Hindlimb muscle (tissue), 1 donor: ENCODE data around the gene LRRC51. TPM values are rescaled to one million over a fixed set of nuclear protein-coding genes. Genes with fewer than 3 reads are reported as not detected.

ENCODE experiments used
- DNase-seq: peaks from one replicate; pipeline ENCODE4 v3.0.0-alpha.2; 2013
- polyA plus RNA-seq: library from polyadenylated mRNA; unstranded; fragments of 120-200 nt; gene quantifications from one replicate; pipeline ENCODE4 v1.2.1, GENCODE V29; 2013; ENCODE audit not compliant: insufficient read length

Gene LRRC51
- polyA plus RNA-seq, 1 donor: 8.8 TPM

DNA sequence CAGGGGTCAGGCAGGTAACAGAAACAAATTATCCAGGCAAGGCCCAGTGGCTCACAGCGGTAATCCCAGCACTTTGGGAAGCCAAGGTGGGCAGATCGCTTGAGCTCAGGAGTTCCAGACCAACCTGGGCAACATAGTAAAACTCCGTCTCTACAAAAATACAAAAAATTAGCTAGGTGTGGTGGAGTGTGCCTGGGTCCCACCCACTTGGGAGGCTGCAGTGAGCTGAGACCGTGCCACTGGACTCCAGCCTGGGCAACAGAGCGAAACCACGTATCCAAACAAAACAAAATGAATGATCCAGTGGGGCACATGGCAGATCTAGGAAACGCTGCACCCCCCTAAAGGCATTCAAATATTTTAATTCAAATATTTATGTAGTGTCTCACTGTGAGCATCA, 10.2 kb upstream of the LRRC51 start:
- no peak for DNase-seq

- DNase-seq: no peak
Observed at GRCh38 chr11:72072348-72072747, 8.3 kb upstream of the LRRC51 start.

DNA sequence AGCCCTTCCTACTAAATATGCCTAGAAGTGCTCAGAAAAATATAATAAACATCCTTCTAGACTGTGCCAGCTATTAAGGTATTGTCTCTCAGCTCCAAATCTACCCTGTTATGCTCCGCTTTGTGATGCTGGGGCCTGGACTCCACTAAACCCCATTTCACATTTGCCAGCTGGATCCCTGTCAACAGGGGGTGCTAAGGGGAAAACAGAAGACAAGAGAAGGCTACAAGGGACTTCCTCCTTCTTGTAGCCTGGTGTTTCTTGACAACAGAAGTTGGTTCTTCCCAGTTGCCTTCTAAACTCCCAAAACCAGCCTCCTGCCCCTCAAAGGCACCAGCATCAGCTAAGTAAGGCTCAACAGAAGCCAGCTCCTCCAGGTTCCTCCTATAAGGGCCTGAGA, 5.5 kb upstream of the LRRC51 start:
- no peak for DNase-seq

DNA sequence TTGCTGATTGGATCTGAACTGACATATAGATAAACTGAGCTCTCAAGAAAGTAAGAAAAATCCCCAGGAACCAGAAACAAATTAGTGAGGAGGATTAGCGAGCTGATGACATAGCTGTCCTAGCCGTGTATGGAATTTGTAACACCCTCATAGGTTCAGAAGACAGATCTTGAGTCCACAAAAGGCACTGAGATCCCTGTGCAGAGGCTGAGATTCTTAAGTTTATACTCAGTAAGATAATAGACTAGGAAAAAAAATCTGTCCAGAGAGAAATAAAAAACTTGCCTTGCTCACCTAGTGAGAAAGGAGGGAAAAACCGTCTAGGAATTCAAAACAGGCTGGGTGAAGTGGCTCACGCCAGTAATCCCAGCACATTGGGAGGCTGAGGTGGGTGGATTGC, 4.9 kb upstream of the LRRC51 start:
- DNase-seq: no peak

- no peak for DNase-seq
Observed at GRCh38 chr11:72078477-72078876, 2.2 kb upstream of the LRRC51 start.

DNA sequence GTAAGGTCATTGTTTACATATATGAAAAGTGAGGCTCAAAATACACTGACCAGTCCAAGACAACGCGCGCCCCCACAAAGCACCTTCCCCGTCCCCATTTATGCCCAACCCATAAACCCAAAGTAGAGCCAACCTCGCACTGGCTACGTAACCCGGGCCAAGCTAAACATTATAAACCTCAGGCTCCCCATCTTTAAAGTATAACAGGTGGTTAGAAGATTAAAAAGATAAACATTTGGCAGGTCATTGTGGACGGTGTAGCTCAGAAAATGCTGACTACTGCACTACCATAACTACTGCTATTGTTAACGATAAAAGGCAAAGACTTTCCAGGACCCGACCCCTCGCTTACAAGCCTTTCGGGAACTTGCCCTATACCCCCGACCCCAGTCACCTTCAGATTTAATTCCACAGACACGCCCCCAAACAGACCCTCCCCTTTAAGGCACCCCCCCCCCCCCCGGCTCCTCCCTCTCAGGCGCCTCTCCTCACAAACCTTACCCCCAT, 778 bp upstream of the LRRC51 start:
- no peak for DNase-seq

- no peak for DNase-seq
Observed at GRCh38 chr11:72081184-72081644, 564 bp downstream of the LRRC51 start.

GRCh38 chr11:72081821-72082453, 1.3 kb downstream of the LRRC51 start:
- DNase-seq: no peak

DNA sequence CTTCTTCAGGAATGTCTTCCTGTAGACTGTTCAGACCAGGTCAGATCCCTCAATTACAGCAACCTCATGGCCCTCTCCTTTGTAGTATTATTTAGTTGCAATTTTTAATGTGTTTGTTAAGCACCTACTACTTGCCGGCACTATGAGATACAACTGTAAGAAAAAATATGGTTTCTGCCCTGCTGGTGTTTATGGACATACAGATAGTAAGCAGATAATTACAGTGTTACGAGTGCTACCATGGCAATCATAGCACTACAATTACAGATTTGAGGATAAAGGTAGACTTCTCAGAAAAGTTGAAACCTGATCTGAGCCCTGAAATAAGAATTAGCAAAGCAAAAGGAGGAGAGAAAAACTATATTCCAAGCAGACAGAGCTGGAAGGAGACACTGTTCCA, 2.8 kb downstream of the LRRC51 start:
- no peak for DNase-seq

GRCh38 chr11:72084076-72084475, 3.4 kb downstream of the LRRC51 start:
- DNase-seq: no peak

DNA sequence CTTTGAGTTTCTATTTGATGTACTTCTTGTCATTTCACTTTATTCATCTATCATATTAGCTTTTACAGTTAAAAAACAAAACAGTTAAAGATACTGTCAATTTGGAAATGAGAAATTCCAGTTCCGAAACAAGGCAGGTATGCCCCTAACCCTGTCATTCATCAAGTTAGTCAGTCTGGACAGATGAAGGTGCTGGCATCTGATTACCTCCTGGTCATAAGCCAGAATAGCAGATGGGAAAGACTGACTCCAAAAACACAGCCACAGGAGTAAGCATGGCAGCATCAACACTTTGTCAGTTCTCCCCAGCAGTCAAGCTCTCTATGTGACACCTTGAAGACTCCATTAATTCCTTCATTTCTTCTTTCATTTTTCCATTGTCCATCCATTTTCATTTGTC, 4.3 kb downstream of the LRRC51 start:
- no peak for DNase-seq

DNA sequence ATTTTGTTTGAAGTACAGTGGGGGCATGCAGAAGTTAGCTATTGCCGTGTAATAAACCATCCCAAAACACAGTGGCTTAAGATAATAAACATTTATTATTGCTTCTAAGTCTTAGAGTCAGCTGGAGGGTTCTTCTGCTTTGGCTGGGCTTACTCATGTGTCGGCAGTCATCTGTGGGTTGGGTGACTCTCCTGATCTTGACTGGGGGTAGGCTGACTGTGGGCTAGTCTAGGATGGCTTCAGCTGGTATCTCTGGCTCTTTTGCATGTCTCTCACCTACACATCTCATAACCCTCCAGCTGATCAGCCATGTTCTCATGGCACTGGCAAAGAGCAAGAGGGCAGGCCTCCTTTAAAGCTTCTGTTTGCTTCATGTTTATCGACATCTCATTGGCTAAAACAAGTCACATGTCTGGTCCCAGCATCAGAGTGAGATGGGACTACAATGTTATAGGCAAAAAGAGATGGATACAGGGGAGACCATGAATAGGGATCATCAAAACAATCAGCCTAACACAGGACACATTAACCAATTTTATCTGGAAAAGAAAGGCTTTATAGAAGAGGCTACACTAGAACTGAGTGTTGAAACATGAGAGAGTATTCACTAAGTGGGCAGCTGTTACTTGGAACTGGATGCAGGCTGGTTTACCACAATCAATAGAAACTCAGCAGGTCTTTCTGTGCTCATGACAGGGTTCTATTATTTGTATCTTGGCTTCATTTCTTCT, 5.1 kb downstream of the LRRC51 start:
- DNase-seq: no peak

- DNase-seq: no peak
Observed at GRCh38 chr11:72088076-72088808, 7.6 kb downstream of the LRRC51 start.

- peak; percentile 70 for DNase-seq
Observed at GRCh38 chr11:72091292-72091691, 10.6 kb downstream of the LRRC51 start.

DNA sequence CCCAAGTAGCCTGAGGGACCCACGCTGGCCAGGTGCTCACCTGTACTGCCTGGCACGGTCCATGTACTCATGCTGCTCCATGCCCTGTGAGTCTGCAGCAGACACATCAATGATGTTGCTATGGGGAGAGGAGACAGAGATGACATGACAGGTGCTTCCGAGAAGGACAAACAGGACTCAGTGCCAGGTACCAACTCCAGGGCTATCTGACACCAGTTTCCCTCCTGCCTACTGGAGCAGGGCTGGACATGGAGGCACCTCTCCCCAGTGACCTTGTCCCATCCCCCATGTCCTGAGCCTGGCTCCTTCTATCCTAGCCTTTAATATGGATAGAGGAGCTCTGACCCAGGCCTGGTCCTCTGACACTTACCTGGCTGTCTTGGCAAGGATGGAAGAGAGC, 18.1 kb downstream of the LRRC51 start:
- DNase-seq: no peak

DNA sequence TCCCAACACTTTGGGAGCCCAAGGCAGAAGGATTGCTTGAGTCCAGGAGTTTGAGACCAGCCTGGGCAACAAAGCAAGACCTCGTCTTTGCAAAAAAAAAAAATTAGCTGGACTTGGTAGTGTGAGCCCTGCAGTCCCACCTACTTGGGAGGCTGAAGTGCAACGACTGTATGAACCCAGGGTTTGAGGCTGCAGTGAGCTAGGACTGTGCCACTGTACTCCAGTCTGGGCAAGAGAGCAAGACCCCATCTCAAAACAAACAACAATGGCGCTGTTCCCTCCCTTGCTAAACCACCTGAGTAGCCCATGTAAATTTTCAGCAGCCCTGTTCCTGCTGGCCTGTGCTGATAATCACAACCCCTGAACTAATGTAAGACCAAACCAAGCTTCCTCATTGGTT, 19.4 kb downstream of the LRRC51 start:
- no peak for DNase-seq

DNA sequence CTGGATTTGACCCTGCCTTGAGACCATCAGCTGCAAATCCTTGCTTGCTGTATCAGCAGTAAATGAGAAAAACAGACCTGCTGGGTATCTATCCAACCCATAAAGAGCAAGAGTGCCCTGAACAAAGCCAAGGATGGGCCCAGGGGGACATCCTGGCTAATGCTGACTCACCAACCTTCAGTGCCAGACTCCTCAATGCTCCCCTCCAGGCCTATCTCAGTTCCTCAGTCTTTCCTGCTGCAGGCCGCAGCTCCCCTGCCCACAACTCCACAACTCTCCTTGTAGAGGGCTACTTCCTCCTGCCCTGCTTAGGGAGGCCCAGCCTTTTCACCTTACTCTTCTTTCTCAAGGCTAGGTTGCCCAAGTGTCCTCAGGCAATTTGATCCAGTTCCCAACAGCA, 19.8 kb downstream of the LRRC51 start:
- DNase-seq: no peak

- DNase-seq: no peak
Observed at GRCh38 chr11:72102162-72102561, 21.5 kb downstream of the LRRC51 start.

DNA sequence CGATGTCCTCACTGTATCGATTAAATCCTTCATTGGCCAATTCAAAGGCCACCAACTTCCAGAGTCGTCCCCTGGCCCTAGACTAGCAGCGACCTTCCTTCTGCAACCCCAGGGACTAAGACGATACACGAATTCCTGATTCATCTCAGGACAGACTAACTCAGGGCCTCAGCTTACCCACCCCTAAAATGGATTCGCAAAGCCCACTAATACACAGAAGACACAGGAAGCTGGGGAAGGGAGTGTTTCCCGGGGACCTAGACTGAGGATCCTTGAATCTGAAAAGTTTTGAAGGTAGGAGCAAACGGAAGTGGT, 21.9 kb downstream of the LRRC51 start:
- DNase-seq: no peak

- peak; percentile 98 for DNase-seq
Observed at GRCh38 chr11:72102946-72103753, 22.5 kb downstream of the LRRC51 start, which contains the start of gene LAMTOR1. Gene LAMTOR1, minus strand, starts transcription at chr11:72103297. Its CDS starts 73 bp downstream, at chr11:72103224.

DNA sequence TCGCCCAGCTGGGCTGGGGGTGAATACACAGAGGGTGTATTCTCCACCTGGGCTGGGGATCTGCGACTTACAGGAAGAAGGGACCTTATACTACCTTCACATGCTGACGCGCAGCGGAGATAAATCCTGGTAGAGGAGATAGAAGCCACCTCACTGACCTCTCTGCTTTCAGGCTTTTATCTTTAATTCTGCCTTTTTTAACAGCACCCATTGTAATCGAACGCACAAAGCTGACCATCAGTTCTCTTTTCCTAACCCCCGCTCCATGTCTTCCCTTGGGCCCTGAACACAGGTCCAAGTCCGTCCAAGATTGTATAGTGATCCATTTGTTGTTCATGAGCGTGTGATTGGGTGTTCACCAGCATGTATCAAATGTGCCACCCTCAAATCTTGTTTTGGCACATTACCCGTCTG, 23.1 kb downstream of the LRRC51 start:
- no peak for DNase-seq

DNA sequence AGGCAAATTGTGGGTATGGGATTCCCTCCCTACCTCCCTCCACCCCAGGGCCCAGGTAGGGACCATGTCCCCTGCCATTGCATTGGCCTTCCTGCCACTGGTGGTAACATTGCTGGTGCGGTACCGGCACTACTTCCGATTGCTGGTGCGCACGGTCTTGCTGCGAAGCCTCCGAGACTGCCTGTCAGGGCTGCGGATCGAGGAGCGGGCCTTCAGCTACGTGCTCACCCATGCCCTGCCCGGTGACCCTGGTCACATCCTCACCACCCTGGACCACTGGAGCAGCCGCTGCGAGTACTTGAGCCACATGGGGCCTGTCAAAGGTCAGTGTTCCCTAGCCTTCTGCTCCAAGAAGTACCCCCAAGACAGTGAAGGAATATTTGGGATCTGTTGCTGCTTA, 25.2 kb downstream of the LRRC51 start, which contains the start of gene TOMT:
TSS of gene TOMT (plus strand) at position 37 of the 400 bp plus-strand sequence. CDS start at position 65, 28 bp downstream.
- no peak for DNase-seq
